NCI-H446 (cell line): ENCODE data around the gene SLC17A9.

Experiments
- DNase-seq, 2 experiments: peaks; one replicate each; lab custom pipeline; 2025; lab: John Stamatoyannopoulos, UW

Gene SLC17A9

GRCh38 chr20:62984666-62985443 is 32.3 kb downstream of the SLC17A9 start:
- no peak for DNase-seq

DNA sequence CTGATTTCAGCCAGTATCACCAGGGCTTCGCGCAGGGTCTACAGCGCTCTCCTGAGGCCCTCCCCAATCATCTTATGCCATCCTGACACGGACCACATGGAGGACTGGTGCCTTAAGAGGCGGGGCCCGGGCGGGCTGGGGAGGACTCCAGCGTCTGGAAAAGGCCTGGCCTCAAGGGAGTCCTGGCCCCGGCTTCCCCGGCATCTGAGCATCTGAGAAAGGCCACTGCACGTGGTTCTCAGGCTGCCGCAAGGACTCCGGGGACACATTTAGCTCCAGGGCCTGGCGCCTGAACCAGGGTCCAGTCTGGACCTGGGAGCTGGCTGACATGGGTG is 32.9 kb downstream of the SLC17A9 start:
- no peak for DNase-seq

GRCh38 chr20:62986257-62986800 is 33.8 kb downstream of the SLC17A9 start:
- no peak for DNase-seq

- DNase-seq = no peak
These were observed 34.6 kb downstream of the SLC17A9 start for GRCh38 chr20:62987114-62987513.

GRCh38 chr20:62989201-62989601 is 36.7 kb downstream of the SLC17A9 start:
- no peak for DNase-seq

DNA sequence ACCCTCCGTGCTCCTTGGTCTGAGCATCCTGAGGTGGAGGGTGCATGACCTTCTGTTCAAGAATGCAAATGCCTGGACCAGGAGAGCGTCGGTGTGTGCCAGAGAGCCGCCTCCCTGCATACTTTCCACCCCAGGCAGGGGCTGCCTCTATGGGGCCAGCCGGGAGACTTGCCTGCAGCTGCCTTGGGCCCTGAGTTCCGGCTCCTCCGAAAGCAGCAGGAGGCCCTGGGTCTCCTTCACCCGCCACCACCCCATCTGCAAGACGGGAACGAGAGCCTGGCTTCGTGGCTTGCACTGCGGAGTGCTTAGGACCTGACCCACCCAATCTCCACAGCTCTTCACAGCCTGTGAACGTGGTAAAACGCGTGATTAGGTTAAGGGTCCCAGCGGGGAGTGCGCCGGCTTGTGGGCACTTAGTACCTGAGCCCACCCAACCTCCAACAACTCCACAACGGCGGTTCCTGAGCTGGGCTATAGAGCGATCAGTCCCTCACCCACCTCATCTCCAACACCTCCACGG is 37.9 kb downstream of the SLC17A9 start:
- DNase-seq = no peak

- DNase-seq = no peak
These were observed 38.8 kb downstream of the SLC17A9 start for GRCh38 chr20:62991196-62991807.

DNA sequence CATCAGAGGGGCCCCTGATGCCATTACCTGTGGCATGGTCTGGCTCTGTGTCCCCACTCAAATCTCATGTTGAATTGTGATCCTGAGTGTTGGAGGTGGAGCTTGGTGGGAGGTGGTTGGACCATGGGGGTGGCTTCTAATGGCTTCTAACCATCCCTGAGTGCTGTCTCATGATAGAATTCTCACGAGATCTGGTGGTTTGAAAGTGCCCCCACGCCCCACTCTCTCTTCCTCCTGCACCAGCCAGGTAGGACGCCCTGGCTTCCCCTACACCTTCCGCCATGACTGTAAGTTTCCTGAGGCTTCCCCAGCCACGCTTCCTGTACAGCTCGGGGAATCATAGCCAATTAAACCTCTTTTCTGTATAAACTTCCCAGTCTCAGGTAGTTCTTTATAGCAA is 39.4 kb downstream of the SLC17A9 start:
- no peak for DNase-seq

GRCh38 chr20:62993856-62994494 is 41.5 kb downstream of the SLC17A9 start:
- DNase-seq = no peak

GRCh38 chr20:62994869-62995281 is 42.4 kb downstream of the SLC17A9 start:
- DNase-seq = no peak

DNA sequence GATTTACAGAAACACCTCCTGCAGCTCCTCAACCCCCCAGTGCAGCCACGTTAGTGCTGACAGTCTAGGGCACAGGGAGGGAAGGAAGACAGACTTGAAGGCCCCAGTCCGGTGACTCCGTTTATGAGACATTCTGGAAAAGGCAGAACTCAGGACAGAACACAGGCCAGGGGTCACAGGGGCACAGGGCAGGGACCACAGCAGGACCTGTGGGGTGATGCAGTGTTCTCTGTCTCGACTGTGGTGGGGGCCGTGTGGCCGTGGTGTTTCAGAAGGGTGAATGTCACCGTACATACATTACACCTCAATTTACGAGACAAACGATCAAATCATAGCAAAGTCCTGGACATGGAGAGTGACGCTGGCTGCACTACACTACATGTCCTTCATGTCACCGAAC is 43.0 kb downstream of the SLC17A9 start:
- DNase-seq = no peak

GRCh38 chr20:62995898-62996595 is 43.5 kb downstream of the SLC17A9 start:
- DNase-seq = no peak

GRCh38 chr20:62996596-62996982 is 44.1 kb downstream of the SLC17A9 start:
- no peak for DNase-seq

DNA sequence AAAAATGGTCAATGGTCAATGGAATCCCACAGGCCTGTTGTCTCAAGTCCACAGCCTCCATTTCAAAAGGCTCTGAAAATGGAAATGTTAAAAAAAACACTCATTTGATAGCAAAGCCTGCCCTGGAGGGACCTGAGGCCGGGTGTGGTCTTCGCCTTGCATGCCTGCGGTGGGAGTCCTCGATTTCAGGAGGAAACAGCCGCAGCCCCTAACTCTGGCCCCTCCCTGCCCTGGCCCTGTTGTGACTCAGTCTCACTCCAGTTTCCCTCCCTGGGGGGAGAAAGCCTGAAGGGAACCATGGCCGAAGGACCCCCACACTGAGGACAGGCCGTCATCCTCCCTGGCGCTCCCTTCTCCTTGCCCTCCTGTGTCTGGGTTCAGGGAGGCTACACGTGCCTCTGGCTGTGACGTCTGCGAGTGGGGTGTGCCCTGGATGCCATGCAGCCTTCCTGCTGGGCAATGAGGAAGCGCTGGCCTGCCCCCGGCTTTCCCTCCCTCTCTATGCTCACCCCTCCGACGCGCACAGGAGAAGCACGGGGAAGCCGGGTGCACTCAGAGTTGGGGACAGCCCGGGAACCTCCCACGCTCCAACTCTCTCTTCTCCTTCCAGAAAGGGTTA is 45.0 kb downstream of the SLC17A9 start:
- no peak for DNase-seq

DNA sequence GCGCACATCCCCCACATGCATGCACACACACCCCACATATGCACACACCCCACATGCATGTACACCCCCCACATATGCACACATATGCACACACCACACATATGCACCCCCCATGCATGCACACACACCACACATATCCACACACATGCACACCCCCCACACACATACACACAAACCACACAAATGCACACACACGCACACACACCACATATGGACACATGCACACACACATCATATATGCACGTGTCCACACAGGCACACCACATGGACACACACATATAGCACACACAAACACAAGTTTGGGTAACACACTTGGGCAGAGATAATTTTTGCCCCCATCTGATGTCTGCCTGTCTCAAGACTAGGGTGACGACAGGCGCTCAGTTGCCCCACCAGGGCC is 45.9 kb downstream of the SLC17A9 start:
- DNase-seq = no peak

GRCh38 chr20:62999580-62999979 is 47.1 kb downstream of the SLC17A9 start:
- no peak for DNase-seq

GRCh38 chr20:63000036-63000435 is 47.5 kb downstream of the SLC17A9 start:
- DNase-seq = no peak

DNA sequence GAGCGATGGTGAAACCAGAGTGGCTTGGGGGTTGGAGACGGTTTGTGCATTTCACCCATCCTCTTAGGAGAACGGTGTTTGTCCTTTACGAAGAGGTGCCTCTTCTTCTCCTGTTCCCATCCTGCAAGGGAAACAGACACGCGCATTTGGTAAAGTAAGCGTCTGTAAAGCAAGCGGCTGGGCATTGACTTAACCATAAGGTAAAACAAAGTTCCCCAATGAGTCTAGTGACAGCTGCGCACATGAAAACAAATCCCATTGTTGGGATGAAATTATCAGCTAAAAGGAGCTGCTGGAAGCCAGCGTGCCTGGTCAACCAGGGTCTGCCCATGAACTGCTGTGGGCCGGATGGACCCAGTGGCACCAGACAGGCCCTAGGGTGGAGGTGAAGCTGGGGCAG is 48.4 kb downstream of the SLC17A9 start:
- DNase-seq = no peak

DNA sequence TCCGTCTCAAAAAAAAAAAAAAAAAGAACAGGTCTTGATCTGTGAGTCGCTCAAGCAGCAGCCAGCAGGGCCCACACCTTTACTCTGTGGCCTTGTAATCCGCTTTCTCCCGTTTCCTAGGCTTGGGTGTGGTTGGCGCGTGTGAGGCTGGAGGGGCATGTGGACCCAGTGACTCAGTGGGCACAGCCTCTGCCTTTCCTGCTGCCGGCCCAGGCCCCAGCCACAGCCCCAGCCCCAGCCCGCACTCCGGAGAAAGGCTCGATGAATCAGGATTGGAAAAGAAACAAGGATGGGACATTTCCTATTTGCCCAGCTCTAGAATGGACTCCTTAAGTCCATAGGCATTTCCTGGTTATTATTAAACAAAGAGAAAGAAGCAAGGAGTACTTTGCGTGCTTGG is 50.0 kb downstream of the SLC17A9 start:
- no peak for DNase-seq

DNA sequence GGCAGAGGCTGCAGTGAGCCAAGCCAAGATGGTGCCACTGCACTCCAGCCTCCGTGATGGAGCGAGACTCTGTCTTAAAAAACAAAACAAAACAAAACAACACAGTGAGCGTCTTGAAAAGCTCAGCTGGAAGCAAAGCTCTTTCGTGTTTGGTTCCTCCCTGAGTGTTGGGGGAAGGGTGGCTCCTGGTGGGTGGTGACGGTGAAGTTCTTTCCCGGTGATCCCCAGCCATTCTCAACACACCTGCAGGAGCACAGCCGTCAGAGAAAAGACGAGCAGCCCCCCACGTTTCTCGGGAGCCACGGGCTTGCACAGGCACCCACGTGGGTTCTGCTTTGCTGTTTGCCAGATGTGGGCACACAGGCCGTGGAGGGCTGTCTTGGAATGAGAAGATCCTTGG is 51.0 kb downstream of the SLC17A9 start:
- no peak for DNase-seq

DNA sequence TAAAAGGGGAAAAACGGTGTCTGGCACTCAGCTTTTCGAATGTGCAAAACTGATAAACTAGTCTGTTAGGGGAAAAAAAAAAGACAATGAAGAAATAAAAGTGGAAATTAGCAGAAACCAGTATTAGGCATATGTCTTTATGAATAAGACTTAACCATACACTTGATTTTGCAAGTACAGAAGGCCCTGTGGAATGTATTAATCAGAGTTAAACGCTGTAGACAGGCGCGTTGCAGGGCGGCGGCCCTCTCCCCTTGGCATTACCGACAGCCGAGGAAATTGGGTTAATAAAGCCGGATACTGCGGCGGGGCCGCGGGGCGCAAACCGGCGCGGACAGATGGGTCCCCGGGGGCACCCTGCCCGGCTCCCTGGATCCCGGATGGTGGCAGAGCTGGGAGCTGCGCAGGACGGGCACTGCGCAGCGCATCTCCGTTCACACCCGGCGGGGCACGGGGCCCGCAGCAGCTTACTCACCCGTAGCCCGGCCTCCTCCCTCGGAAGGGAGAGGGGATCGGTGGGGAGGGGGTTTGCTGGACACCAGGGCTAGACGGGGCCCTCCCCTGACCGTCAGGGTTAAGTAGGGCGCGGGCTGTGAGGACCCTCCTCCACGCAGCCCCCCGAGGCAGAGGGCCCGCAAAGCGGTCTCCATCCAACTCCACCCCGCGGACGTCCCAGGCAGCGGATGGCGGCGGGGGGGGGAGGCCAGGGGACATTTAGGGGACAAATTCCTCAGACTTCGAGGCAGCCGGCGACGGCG is 52.3 kb downstream of the SLC17A9 start:
- DNase-seq = no peak
